ENCODE measurements around the gene LCLAT1.

LCLAT1 gene

GRCh38 chr2:30447149-30448045, at the start of gene LCLAT1:
TSS of gene LCLAT1 (plus strand) at chr2:30447246. CDS start at chr2:30525591, 78,345 bp downstream.
- in situ Hi-C loops (cut with HindIII; ENCODE audit: low sequenced_read_pairs): no loop called here

- in situ Hi-C loops (cut with HindIII; ENCODE audit: low sequenced_read_pairs): no loop called here
Measured at GRCh38 chr2:30398084-30398873, 48.8 kb upstream of the LCLAT1 start.

- in situ Hi-C loops (cut with HindIII; ENCODE audit: low sequenced_read_pairs): no loop called here
Measured at GRCh38 chr2:30400151-30400954, 46.7 kb upstream of the LCLAT1 start.

- in situ Hi-C loops (cut with HindIII; ENCODE audit: low sequenced_read_pairs): no loop called here
Measured at GRCh38 chr2:30402441-30403182, 44.4 kb upstream of the LCLAT1 start.

GRCh38 chr2:30403592-30404312, 43.3 kb upstream of the LCLAT1 start:
- in situ Hi-C loops (cut with HindIII; ENCODE audit: low sequenced_read_pairs): no loop called here

GRCh38 chr2:30404319-30405259, 42.5 kb upstream of the LCLAT1 start:
- in situ Hi-C loops (cut with HindIII; ENCODE audit: low sequenced_read_pairs): no loop called here

GRCh38 chr2:30405260-30405605, 41.8 kb upstream of the LCLAT1 start:
- in situ Hi-C loops (cut with HindIII; ENCODE audit: low sequenced_read_pairs): no loop called here

GRCh38 chr2:30406853-30407252, 40.2 kb upstream of the LCLAT1 start:
- in situ Hi-C loops (cut with HindIII; ENCODE audit: low sequenced_read_pairs): no loop called here

GRCh38 chr2:30408961-30409387, 38.1 kb upstream of the LCLAT1 start:
- in situ Hi-C loops (cut with HindIII; ENCODE audit: low sequenced_read_pairs): no loop called here

GRCh38 chr2:30410217-30410616, 36.8 kb upstream of the LCLAT1 start:
- in situ Hi-C loops (cut with HindIII; ENCODE audit: low sequenced_read_pairs): loop anchor here (5.0 kb wide), 1 partner anchor 48 kb away; no protein-coding TSS in a partner anchor

GRCh38 chr2:30412047-30412683, 34.9 kb upstream of the LCLAT1 start:
- in situ Hi-C loops (cut with HindIII; ENCODE audit: low sequenced_read_pairs): loop anchor here (5.0 kb wide), 1 partner anchor 50 kb away; no protein-coding TSS in a partner anchor

- in situ Hi-C loops (cut with HindIII; ENCODE audit: low sequenced_read_pairs): loop anchor here (5.0 kb wide), 1 partner anchor 51 kb away; no protein-coding TSS in a partner anchor
Measured at GRCh38 chr2:30412684-30413570, 34.1 kb upstream of the LCLAT1 start.

- in situ Hi-C loops (cut with HindIII; ENCODE audit: low sequenced_read_pairs): loop anchor here (5.0 kb wide), 1 partner anchor 53 kb away; no protein-coding TSS in a partner anchor
Measured at GRCh38 chr2:30414961-30415360, 32.1 kb upstream of the LCLAT1 start.

- in situ Hi-C loops (cut with HindIII; ENCODE audit: low sequenced_read_pairs): no loop called here
Measured at GRCh38 chr2:30417253-30417652, 29.8 kb upstream of the LCLAT1 start.

- in situ Hi-C loops (cut with HindIII; ENCODE audit: low sequenced_read_pairs): no loop called here
Measured at GRCh38 chr2:30421026-30421603, 25.9 kb upstream of the LCLAT1 start.

GRCh38 chr2:30421604-30422443, 25.2 kb upstream of the LCLAT1 start:
- in situ Hi-C loops (cut with HindIII; ENCODE audit: low sequenced_read_pairs): no loop called here
